Astrocyte of the cerebellum (primary cell): ENCODE measurements around the gene CCNI2.

Experiments used
- DNase-seq: peaks from one replicate; pipeline ENCODE4 v3.0.0-alpha.2; 2011; ENCODE audit warnings: low read depth
- H3K4me3 ChIP-seq: 2 replicates; pipeline ENCODE4 v1.5.1; 2011; ENCODE audit warnings: mild to moderate bottlenecking, low read depth, low read length, moderate library complexity
- in situ Hi-C: cut with HindIII; loops from 2 replicates; pipeline ENCODE4 v1.10.0; 2017; ENCODE audit warnings: low sequenced_read_pairs
- TF ChIP-seq, protein P1 (sequence below): IDR thresholded peaks from 2 replicates; pipeline ENCODE4 v1.5.1; 2012; ENCODE audit warnings: low read length, low read depth, moderate library complexity, mild to moderate bottlenecking; ENCODE audit errors: missing control alignments

Gene CCNI2, protein sequence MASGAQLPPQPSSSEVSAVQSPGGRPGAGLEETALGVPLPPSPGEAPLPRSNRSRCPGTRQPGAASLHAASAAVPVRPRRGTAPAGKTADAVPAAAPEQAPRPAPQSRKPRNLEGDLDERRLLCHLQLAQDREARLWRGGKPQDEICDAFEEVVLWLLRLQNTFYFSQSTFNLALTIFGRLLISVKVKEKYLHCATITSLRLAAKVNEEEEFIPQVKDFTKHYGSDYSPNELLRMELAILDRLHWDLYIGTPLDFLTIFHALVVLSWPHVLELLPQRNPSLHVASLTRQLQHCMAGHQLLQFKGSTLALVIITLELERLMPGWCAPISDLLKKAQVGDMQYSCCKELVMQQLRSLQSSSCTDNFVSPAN

GRCh38 chr5:132746954-132747615, at the start of gene CCNI2:
TSS of gene CCNI2 (plus strand) at chr5:132747426. CDS start at chr5:132747496, 70 bp downstream.
- TF ChIP-seq, protein P1, sequence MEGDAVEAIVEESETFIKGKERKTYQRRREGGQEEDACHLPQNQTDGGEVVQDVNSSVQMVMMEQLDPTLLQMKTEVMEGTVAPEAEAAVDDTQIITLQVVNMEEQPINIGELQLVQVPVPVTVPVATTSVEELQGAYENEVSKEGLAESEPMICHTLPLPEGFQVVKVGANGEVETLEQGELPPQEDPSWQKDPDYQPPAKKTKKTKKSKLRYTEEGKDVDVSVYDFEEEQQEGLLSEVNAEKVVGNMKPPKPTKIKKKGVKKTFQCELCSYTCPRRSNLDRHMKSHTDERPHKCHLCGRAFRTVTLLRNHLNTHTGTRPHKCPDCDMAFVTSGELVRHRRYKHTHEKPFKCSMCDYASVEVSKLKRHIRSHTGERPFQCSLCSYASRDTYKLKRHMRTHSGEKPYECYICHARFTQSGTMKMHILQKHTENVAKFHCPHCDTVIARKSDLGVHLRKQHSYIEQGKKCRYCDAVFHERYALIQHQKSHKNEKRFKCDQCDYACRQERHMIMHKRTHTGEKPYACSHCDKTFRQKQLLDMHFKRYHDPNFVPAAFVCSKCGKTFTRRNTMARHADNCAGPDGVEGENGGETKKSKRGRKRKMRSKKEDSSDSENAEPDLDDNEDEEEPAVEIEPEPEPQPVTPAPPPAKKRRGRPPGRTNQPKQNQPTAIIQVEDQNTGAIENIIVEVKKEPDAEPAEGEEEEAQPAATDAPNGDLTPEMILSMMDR, result peak; percentile 36
- no peak for DNase-seq
- in situ Hi-C loops, result no loop called here

DNA sequence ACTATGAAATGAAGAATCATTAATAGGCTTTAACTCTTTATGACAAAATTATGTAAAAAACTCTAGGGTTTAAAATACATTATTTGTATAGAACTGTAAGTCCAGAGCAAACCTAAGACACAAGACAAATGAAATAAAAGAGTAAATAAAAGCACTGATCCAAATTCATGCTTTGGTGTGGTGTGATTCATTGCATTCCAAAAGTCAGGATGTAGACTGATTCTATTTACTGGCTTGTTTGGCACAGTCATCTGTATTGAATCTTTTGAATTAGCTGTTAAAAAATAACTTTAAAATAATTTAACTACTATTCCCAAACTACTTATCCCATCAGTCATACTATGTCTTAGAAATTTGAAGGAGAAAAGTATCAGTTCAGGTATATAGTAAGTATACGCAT, 42.4 kb upstream of the CCNI2 start:
- in situ Hi-C loops, result no loop called here
- no peak for DNase-seq
- H3K4me3 ChIP-seq, result no peak overlapping the region
- TF ChIP-seq, protein P1, result no peak

More at GRCh38 chr5:132746954-132747615, at the start of gene CCNI2:
- peak within 1 kb of the TSS; percentile 31 for H3K4me3 ChIP-seq

DNA sequence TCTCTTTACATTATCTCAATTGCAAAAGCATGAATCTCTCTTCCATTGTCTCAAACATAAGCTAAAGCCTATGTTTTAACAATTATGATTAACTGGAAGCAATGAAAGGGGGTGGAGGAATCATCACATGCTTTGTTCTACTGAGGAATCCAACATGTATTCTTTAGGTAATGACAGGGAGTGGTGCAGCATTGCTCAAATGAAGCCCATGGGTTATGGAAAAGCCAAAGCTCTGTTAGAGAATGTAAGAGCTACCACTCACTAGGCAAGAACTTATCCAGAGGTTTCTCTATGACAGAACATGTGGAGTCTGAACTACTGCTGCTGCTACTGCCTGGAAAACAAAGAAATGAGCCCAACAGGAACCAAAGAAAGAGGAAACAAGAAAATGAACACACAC, 38.6 kb upstream of the CCNI2 start:
- H3K4me3 ChIP-seq, result no peak overlapping the region
- TF ChIP-seq, protein P1, result no peak
- DNase-seq, result no peak
- in situ Hi-C loops, result no loop called here

DNA sequence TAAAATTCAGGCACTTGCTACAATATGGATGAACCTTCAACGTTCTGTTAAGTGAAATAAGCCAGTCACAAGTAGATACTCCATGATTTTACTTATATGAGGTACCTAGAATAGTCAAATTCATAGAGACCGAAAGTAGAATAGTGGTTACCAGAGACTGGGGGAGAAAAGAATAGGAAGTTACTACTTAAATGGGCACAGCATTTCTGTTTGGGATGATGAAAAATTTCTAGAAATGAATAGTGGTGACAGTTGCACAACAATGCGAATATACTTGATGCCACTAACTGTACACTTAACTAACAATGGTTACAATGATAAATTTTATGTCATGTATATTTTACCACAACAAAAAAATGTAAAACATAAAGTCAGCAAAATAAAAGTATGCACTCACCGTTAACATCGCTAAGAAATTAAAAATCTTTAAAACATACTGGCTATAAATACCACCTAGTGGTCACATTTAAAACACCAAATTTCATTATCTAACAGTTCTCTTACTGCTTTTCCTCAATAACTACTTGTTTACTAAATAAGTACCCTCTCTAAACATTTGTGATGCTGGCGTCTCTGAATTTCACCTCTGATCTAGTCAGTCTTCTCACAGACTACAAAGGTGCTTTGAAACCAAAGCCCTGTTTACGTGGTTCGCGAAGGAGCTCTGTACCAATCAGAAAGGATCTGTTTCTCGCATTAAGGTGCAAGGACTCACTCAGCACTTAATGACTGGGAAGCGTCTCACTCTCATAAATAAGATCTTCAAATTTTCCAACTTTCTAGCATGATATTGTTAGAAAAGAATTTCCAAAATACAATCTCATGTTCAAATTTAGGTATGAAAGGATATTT, 32.5 kb upstream of the CCNI2 start:
- no peak for DNase-seq
- in situ Hi-C loops, result no loop called here
- H3K4me3 ChIP-seq, result no peak overlapping the region
- TF ChIP-seq, protein P1, result peak; percentile 15

- no peak overlapping the region for H3K4me3 ChIP-seq
- TF ChIP-seq, protein P1, result no peak
- in situ Hi-C loops, result no loop called here
- no peak for DNase-seq
These were observed 28.5 kb upstream of the CCNI2 start for GRCh38 chr5:132718544-132719312.
